GM12892 (cell line): ENCODE measurements around the gene LDHD.

Experiments
- DNase-seq: peaks from one replicate; pipeline ENCODE4 v3.0.0; 2011; ENCODE audit not compliant: insufficient read length
- FAIRE-seq: peaks from 2 replicates; lab custom pipeline; 2011; peaks lifted over from hg19 to GRCh38; lab: Jason Lieb, UNC
- POLR2A ChIP-seq: IDR thresholded peaks from 2 replicates; pipeline ENCODE4 v1.6.1; 2011; ENCODE audit warnings: low read depth, low read length, control low read depth
- POLR2AphosphoS5 ChIP-seq: IDR thresholded peaks from 2 replicates; pipeline ENCODE4 v1.6.1; 2011; ENCODE audit warnings: low read depth, low read length, control low read depth
- TAF1 ChIP-seq: IDR thresholded peaks from 2 replicates; pipeline ENCODE4 v1.6.1; 2011; ENCODE audit warnings: low read depth, mild to moderate bottlenecking, control low read depth, low read length, borderline replicate concordance

The LDHD gene

GRCh38 chr16:75073545-75074303 is 42.9 kb downstream of the LDHD start:
- FAIRE-seq (no peak), DNase-seq (no peak)
- TF ChIP-seq POLR2AphosphoS5 = no peak
- no peak for TF ChIP-seq POLR2A
- TF ChIP-seq TAF1 = no peak

DNA sequence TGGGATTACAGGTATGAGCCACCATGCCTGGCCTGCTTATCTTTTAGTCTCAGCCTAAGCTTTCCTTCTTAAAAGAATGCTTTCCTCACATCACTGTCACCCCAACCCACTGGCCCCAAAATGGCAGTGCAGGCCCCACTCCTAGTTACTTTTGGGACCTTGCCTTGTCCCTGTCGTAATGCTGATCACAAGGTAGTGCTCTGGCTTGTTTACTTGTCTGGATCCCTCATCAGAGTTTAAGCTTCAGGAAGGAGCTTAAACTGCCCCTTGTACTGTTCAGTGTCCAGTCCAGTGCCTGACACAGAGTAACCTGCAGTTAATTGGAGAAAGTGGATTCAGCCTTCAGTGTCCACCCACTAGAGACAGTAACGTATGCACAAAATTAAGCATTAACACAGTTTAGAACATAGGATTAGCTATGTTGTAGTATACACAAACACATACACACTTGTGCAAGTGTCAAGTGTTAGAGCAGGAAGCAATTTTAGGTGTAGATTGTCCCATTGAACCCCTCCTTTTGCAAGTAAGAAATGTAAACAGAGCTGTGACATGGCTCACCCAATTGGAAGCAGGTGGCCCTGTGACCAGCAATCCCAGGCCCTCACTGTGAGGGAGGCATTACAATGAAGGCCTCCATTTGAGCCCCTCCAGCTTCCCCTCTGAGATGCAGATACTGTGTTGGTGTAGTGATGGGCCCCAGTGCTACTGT is 44.2 kb downstream of the LDHD start:
- no peak for DNase-seq
- FAIRE-seq = no peak
- TF ChIP-seq POLR2AphosphoS5 = no peak
- no peak for TF ChIP-seq POLR2A
- no peak for TF ChIP-seq TAF1

- FAIRE-seq (no peak), DNase-seq (no peak)
- TF ChIP-seq POLR2AphosphoS5 = no peak
- TF ChIP-seq POLR2A = no peak
- TF ChIP-seq TAF1 = no peak
Measured at GRCh38 chr16:75071621-75072020, 45.0 kb downstream of the LDHD start.

- no peak for FAIRE-seq
- no peak for TF ChIP-seq POLR2A
- TF ChIP-seq TAF1 = no peak
- TF ChIP-seq POLR2AphosphoS5 = no peak
- DNase-seq = no peak
Measured at GRCh38 chr16:75070012-75070841, 46.4 kb downstream of the LDHD start.

DNA sequence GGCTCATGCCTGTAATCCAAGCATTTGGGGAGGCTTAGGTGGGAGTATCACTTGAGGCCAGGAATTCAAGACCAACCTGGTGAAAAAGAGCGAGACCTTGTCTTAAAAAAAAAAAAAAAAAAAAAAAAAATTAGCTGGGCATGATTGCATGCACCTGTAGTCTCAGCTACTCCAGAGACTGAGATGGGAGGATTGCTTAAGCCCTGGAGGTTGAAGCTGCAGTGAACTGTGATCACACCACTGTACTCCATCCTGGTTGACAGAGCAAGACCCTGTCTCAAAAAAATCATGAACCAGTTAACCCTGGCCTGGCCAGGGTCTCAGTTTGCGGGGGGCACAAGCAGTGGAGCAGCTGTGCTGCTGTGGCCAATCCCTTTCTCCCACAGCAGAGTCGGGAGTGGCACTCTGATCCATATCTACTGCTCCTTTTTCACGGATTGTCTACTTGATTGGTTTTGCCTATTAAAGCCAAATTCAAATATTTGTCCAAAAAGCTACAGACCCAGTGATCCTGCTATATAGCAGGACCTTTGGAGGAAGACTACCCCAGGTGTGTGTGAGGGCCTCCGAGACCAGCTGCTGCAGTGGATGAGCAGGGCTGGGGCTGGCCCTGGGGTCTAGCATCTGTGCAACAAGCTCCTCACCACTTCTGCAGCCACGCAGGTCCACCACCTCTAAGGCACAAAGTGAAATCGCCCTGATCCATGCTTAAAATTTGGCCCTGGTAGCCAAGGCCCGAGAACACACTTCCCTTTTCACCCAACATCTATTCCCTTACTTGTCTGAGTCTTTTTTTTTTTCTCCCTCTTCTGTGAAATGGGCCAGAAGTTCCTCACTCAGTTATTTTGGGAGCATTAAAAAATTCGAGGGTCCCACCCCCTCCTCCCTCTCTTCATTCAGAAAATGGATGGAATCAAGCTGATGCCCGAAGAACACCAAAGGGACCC is 48.2 kb downstream of the LDHD start:
- TF ChIP-seq POLR2A (no peak), TAF1 (no peak)
- FAIRE-seq = no peak
- no peak for DNase-seq

DNA sequence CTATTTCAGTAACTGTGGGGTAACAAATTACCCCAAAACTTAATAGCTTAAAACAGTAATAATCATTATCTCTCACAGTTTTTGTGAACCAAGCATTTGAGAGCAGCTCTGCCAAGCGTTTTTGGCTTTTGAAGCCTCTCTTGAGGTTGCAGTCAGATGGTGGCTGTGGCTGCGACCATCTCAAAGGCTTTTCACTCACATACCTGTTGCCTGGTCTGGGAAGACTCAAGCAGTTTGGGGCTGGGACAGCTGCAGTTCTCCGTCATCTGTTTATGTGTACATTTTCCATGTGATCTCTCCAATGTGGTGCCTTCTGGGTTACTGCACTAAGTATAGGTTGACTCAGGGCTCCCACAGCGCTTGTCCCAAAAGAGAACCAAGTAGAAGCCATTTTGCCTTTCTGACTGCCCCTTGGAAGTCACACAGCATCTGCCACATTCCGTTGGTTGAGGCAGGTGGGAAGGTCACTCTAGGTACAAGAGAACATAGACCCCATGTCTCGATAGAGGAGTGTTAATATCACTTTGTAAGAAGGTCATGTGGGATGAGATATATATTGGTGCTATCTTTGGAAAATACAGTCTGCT is 49.6 kb downstream of the LDHD start:
- FAIRE-seq (no peak), DNase-seq (no peak)
- TF ChIP-seq TAF1 (no peak), POLR2AphosphoS5 (no peak), POLR2A (no peak)

GRCh38 chr16:75065521-75066149 is 50.9 kb downstream of the LDHD start:
- no peak for FAIRE-seq
- no peak for TF ChIP-seq TAF1
- DNase-seq = no peak

- FAIRE-seq (no peak), DNase-seq (no peak)
- TF ChIP-seq TAF1 = no peak
- TF ChIP-seq POLR2A = no peak
- TF ChIP-seq POLR2AphosphoS5 = no peak
Measured at GRCh38 chr16:75065149-75065505, 51.5 kb downstream of the LDHD start.

DNA sequence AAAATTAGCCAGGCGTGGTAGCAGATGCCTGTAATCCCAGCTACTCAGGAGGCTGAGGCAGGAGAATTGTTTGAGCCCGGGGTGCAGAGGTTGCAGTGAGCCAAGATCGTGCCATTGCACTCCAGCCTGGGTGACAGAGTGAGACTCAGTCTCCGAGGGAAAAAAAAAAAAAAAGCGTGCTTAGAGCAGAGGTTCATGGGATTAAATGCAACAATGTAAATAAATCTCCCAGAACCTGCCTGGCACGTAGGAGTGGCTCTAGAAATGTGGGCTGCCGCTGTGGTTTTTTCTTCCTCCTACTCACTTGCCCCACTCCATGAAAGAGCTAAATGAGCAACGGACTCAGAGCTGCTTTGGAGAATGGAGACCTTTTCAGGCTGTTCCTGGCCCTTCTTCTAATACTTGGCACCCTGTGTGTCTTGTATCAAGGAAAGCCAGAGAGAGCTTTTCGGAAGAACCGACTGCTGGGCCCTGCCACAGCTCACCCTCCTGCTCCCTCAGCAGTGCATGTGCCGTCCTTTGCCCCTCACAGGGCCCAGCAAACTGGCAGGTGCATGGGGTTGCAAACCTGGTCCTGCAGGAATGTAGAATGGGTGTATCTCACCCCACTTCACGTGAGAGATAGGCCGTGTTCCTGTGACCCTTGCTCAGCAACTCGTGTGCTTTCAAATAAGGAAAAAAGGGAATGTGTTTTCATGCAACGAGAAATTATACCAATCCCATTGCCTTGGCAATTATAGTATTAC is 52.0 kb downstream of the LDHD start:
- TF ChIP-seq POLR2A (no peak), TAF1 (no peak), POLR2AphosphoS5 (no peak)
- no peak for DNase-seq
- no peak for FAIRE-seq

DNA sequence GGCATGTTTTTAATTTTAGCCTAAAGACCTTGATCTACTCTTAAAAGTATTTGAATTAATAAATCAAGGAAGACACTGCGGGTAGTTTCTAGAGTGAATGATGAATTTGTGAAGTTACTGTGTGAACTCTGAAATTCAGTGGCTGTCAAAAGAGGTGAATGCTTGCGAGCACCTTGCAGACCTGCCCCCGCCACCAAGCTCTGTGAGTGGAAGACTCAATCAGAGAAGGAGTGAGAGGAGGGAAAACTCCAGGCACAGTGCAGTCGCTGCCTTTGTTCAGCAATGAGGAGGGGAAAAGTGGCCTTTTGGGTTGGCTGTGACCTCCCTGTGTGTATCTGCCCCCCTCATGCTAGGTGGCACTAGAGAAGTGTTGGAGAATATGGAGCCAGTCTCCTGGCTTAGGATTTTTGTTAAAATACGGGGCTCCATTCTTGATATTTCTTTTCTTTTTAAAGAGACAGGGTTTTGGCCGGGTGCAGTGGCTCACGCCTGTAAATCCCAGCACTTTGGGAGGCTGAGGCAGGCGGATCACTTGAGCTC is 53.0 kb downstream of the LDHD start:
- TF ChIP-seq POLR2A (no peak), POLR2AphosphoS5 (no peak), TAF1 (no peak)
- DNase-seq (no peak), FAIRE-seq (no peak)
